Activated CD4-positive, alpha-beta memory T cell treated with anti-CD3 and anti-CD28 coated beads for 36 hours (primary cell): ENCODE measurements around the gene HPRT1. TPM values are rescaled to one million over a fixed set of nuclear protein-coding genes. Genes with fewer than 3 reads are reported as not detected.

Source experiments
- CTCF ChIA-PET: fragments of 350-600 bp; sonication (Branson Sonifier 250); formaldehyde crosslinking; loops from one replicate; lab custom pipeline; 2021; ENCODE audit warnings: antibody characterized with exemption, inconsistent platforms; lab: Charles Lee
- POLR2A ChIA-PET: fragments of 350-600 bp; sonication (Branson Sonifier 250); formaldehyde crosslinking; loops from one replicate; lab custom pipeline; 2021; ENCODE audit warnings: antibody characterized with exemption; lab: Charles Lee
- DNase-seq: peaks from one replicate; pipeline ENCODE4 v3.0.0-alpha.2; 2020
- H3K27ac Mint-ChIP-seq: one replicate; pipeline ENCODE4 v1.8.0; 2021; ENCODE audit warnings: mixed read lengths
- H3K27me3 Mint-ChIP-seq: one replicate; pipeline ENCODE4 v1.8.0; 2021; ENCODE audit warnings: mixed read lengths
- H3K36me3 Mint-ChIP-seq: one replicate; pipeline ENCODE4 v1.8.0; 2021; ENCODE audit warnings: mixed read lengths
- H3K4me1 Mint-ChIP-seq: one replicate; pipeline ENCODE4 v1.8.0; 2021; ENCODE audit warnings: low read depth, mixed read lengths
- H3K4me3 Mint-ChIP-seq: one replicate; pipeline ENCODE4 v1.8.0; 2021; ENCODE audit warnings: mild to moderate bottlenecking, mixed read lengths
- H3K9me3 Mint-ChIP-seq: one replicate; pipeline ENCODE4 v1.8.0; 2021; ENCODE audit warnings: mixed read lengths
- intact Hi-C: fragments of 100-400 bp; cut with micrococcal nuclease; formaldehyde crosslinking; loops from one replicate; pipeline ENCODE4 v1.15.1; 2023
- microRNA-seq: library from miRNA; unstranded; fragments of <30 nt; microRNA quantifications from one replicate; pipeline ENCODE4 v1.2.0, GENCODE V29; 2022; ENCODE audit warnings: borderline number of aligned reads, borderline microRNAs expressed, borderline replicate concordance
- total RNA-seq, 2 experiments: library from RNA; stranded (reverse); gene quantifications; one replicate each; pipeline ENCODE4 v1.2.3, GENCODE V29; 2021

Gene HPRT1
- total RNA-seq, 2 experiments from 2014 or later, result 104 to 109 TPM

DNA sequence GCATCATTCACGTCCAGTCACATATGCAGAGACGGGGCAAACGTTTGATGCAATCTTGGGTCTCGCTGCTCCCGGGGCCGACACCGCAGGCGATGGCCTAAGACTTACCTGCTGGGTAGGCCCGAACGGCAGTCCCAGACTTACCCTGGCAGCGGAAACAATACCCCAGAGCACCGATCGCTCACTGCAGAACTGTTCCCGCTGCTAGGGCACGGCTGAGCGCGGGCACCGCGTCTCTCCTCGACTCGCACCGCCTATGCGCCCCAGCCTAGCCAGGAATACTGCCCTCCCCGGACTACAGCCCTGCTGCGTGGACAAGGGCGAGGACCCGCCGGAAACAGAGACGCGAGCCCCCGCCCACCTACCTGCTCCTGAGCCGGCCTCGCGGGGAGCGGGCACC, 86.2 kb downstream of the HPRT1 start:
- intact Hi-C loops, result no loop called here
- ChIA-PET CTCF (no interaction called here), POLR2A (no interaction called here)
- peaks cover 23% of the 10 kb centered on the region for H3K4me1 Mint-ChIP-seq
- no peaks in the 10 kb centered on the region for H3K36me3 Mint-ChIP-seq
- no peak overlapping the region for H3K27ac Mint-ChIP-seq
- H3K9me3 Mint-ChIP-seq, result no peaks in the 10 kb centered on the region
- H3K27me3 Mint-ChIP-seq, result peaks cover 46% of the 10 kb centered on the region
- no peak for DNase-seq
- no peak overlapping the region for H3K4me3 Mint-ChIP-seq

- peaks cover 23% of the 10 kb centered on the region for H3K4me1 Mint-ChIP-seq
- no peak overlapping the region for H3K27ac Mint-ChIP-seq
- ChIA-PET POLR2A (no interaction called here), CTCF (no interaction called here)
- peaks cover 53% of the 10 kb centered on the region for H3K27me3 Mint-ChIP-seq
- intact Hi-C loops, result no loop called here
- DNase-seq, result no peak
- no peaks in the 10 kb centered on the region for H3K9me3 Mint-ChIP-seq
- H3K36me3 Mint-ChIP-seq, result no peaks in the 10 kb centered on the region
- H3K4me3 Mint-ChIP-seq, result no peak overlapping the region
Measured at GRCh38 chrX:134547047-134547679, 87.2 kb downstream of the HPRT1 start.

DNA sequence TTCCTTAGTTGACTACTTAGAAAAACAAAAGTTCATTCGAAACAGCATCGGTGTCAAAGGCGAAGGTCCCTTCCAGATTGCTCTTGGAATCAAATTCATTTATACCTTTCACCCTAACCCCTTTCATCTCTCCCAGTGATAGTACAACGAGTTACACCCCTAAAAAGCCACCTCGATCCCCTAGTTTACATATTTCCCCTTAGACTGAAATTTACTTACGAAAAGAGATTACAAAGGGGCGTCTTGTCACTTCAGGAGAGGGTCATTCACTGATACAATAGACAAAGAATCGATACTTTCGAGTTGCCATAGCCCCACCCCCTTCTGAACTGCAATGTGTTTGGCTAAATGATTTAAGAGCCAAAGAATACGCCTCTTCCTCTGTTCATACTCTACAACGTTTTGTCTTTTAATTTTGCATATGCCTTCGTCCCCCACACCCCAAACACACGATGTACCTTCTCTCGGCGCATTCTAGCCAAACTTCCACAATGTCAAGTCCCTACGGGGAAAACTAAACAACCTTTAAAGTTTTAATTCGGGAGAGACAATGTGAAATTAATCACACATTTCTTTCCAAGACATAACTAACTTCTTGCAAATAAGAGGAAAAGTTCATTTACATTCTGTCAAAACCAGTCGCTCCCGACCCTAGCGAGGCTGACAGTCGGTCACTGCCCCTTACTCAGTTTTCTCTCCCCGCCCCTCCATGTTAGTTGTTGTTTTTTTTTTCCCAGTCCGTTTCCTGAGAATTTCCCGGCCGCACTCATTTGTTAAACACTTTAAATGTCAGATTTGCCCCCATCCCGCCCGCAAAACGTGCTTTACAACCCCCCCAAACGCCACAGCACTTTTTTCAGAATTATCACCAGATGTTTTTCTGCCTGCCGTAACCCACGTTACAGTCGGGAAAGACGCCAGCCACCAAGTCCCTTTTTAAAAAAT, 88.6 kb downstream of the HPRT1 start:
- peak overlapping the region; percentile 51 for H3K27ac Mint-ChIP-seq
- CTCF ChIA-PET, result no interaction called here
- no peaks in the 10 kb centered on the region for H3K9me3 Mint-ChIP-seq
- H3K27me3 Mint-ChIP-seq, result peaks cover 53% of the 10 kb centered on the region
- intact Hi-C loops, result no loop called here
- H3K36me3 Mint-ChIP-seq, result no peaks in the 10 kb centered on the region
- POLR2A ChIA-PET, result no interaction called here
- H3K4me3 Mint-ChIP-seq, result peak overlapping the region; percentile 79
- no peak for DNase-seq
- H3K4me1 Mint-ChIP-seq, result peaks cover 23% of the 10 kb centered on the region

Small RNA genes within 50 kb of the gene (microRNA-seq; reads per million reads assigned to microRNA genes)
- gene MIR424, result 1,144 reads per million, percentile 86 among the genes with 10 or more reads in this experiment
- not detected for gene MIR450A1
- gene MIR450A2, result not detected
- gene MIR450B, result not detected
- gene MIR503, result 30.6 reads per million, percentile 50 among the genes with 10 or more reads in this experiment
- 1.2 reads per million for gene MIR542

Other genes with a start within 250 kb of the HPRT1 start
- gene CCDC160, start 223.0 kb upstream of the HPRT1 start, total RNA-seq, result not detected
- 10 to 100 TPM; 45.0 to 46.7 TPM for gene PHF6, start 86.9 kb upstream of the HPRT1 start, total RNA-seq
- gene PLAC1, start 198.3 kb downstream of the HPRT1 start, total RNA-seq, result under 1 TPM in 1 of 2 experiments, not detected in 1; 0.31 TPM